Motor neuron (in vitro differentiated cells): Measurements from ENCODE around the gene ANKRD55. TPM values are rescaled to one million over a fixed set of nuclear protein-coding genes. Genes with fewer than 3 reads are reported as not detected.
"Not testable (repeated sequence)": the region's sequence is repeated elsewhere in the genome, so short reads cannot be mapped to it uniquely, and the experiment has no call there.

Experiments
- ATAC-seq, 8 experiments: fragments of 200-7000 bp; cut with Tn5 transposase; replicated peaks in 6 of 8; 2 replicates each; pipeline ENCODE4 v1.8.0; 2021; ENCODE audit warnings: mild to moderate bottlenecking in 8 of 8, moderate library complexity in 8 of 8
- H3K27ac ChIP-seq, 2 donors: fragments of 250-450 bp; sonication (Bioruptor Pico); 2 replicates each; pipeline ENCODE4 v1.9.0; 2021; ENCODE audit warnings: antibody characterized with exemption in 2 of 2, mild to moderate bottlenecking in 2 of 2, moderate library complexity in 1 of 2
- H3K4me1 ChIP-seq, 2 donors: fragments of 250-450 bp; sonication (Bioruptor Pico); replicated peaks in 1 of 2; 2 replicates each; pipeline ENCODE4 v1.6.1; 2021; ENCODE audit warnings: antibody characterized with exemption in 2 of 2, mild to moderate bottlenecking in 2 of 2, moderate library complexity in 1 of 2
- H3K4me3 ChIP-seq, 5 donors: fragments of 250-450 bp; sonication (Bioruptor Pico); 2 replicates each; pipeline ENCODE4 v1.9.0; 2021; ENCODE audit warnings: antibody characterized with exemption in 5 of 5, mild to moderate bottlenecking in 5 of 5, moderate library complexity in 4 of 5
- WGBS, 10 experiments: fragments of 450-650 bp; shearing (Covaris generic); methylation state at CpG; one replicate each; pipeline ENCODE4 v1.0.0; 2022; 5-methylcytosine and 5-hydroxymethylcytosine counted together
- in situ Hi-C, 9 experiments: fragments of 400-800 bp; cut with MboI; loops; one replicate each; pipeline ENCODE4 v1.15.0; 2021; ENCODE audit warnings: low sequenced_read_pairs in 9 of 9, low pct_unique_long_range_greater_than_20kb in 2 of 9; ENCODE audit not compliant: unreplicated experiment in 9 of 9
- total RNA-seq, 8 experiments: library from RNA; unstranded; fragments of 300-600 nt; gene quantifications; 2 replicates each; pipeline versions ENCODE4 v1.2.3 to v1.2.4, GENCODE V29; 2022

The ANKRD55 gene
- total RNA-seq, 8 experiments from 2014 or later: 0.17 to 2.9 (median 0.90) TPM; not detected in 3

DNA sequence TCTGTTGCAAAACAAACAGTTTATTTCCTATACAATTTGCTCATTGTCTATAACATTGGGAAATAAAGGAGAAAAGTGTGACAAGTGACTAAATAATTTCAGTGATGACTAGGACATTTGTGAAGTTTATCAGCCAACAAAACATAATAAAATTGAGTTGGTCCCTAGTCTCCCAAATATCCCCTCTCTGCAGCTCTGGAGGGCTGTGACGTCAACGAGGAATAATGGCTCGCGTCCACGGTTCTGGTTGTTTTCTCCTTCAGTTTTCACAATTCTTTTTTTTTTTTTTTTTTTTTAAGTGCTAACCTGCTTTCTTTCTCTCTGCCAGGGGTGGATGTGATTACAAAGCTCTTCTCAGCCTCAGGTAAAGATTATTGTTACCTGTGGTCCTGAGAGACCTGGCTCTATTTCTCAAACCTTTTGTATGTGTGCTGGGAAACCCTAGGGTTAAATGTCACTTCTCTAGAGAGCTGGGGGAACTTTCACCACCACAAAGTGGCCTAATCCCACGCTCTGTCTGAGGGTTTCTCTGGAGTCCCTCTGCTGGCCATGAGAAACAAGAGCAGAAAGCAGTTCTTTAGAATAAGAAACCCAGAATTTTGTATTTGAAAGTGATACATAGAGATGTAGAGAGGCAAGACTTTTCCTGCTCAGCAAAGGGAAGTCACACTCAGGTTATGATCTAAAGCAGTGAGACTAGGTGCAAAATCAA, 36.2 kb upstream of the ANKRD55 start:
- peak in 4 of 8 experiments; percentile 33 to 49 (median 36) for ATAC-seq
- Histone ChIP-seq H3K4me1 (no peaks in the 10 kb centered on the region), H3K27ac (no peak overlapping the region), H3K4me3 (no peak overlapping the region)
- in situ Hi-C loops: loop anchor here in 4 of 9 experiments (10.0 to 25.0 kb wide), 2 partner anchors 568 to 575 kb away; no protein-coding TSS in a partner anchor
- WGBS, 10 experiments: 0 to 80% (median 58%) methylated on average over 1 to 6 of the region's 6 CpGs

DNA sequence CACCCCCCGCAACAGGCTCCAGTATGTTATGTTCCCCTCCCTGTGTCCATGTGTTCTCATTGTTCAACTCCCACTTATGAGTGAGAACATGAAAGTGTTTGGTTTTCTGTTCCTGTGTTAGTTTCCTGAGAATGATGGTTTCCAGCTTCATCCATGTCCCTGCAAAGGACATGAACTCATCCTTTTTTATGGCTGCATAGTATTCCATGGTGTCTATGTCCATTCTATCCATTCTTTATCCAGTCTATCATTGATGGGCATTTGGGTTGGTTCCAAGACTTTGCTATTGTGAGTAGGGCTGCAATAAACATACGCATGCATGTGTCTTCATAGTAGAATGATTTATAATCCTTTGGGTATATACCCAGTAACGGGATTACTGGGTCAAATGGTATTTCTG, 35.6 kb upstream of the ANKRD55 start:
- H3K4me1 ChIP-seq, H3K4me3 ChIP-seq, H3K27ac ChIP-seq, ATAC-seq: not testable (repeated sequence)
- 67 to 100% (median 90%) methylated on average over 1 to 2 of the region's 3 CpGs; no CpG with 5 or more reads in 3 of the 10 experiments for WGBS, 10 experiments
- in situ Hi-C loops: loop anchor here in 4 of 9 experiments (10.0 to 25.0 kb wide), 2 partner anchors 569 to 576 kb away; no protein-coding TSS in a partner anchor

DNA sequence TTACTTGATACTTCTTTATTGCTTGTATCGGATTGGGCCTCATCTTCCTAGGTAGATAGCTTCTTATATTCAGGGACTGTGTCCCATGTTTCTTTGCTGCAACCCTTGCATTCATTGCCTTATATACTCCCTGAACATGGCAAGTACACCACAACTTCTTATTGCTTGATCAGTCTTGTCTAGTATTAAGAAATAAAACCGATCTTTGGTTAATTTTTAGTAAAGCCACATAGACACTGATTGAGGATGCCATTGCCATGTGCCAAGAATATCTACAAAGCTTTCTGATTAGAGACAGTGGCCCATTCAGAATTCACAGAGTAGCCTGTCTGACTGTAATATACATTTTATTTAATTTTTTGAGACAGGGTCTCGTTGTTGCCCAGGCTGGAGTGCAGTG, 34.7 kb upstream of the ANKRD55 start:
- in situ Hi-C loops: loop anchor here in 4 of 9 experiments (10.0 to 25.0 kb wide), 2 partner anchors 569 to 577 kb away; no protein-coding TSS in a partner anchor
- 57 to 100% (median 97%) methylated on average over 1 to 3 of the region's 3 CpGs for WGBS, 10 experiments
- Histone ChIP-seq H3K4me3 (no peak overlapping the region), H3K4me1 (no peaks in the 10 kb centered on the region), H3K27ac (no peak overlapping the region)
- ATAC-seq: no peak

DNA sequence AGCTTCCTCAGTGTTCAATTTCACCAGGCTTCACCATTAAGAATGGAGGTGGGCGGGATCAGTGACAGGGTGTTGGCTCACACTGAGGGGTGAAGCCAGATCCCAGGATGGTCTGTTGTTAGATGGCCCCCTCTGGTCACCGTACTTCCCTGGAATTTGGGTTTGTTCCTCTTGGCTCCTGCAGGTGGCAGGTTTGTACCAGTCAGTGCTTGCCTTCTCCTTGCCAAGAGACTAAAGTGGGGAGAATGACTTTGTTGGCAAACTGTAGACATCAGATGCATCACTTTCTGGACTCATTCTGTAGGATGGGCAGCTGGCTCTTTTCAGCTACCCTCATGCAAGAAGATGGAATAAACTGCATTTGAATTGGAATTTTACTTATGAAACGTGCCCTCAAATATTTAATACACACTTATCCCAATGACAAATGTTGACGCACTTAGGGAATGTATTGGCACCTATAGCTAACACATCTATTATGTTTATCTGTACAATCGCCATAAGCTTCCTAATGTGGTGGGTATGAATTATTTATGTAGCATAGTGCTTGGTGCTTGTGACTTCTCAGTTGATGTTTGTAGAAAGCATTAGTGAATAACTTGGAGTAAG, 31.4 kb upstream of the ANKRD55 start:
- no peak overlapping the region for H3K27ac ChIP-seq
- WGBS, 10 experiments: 20 to 100% (median 68%) methylated on average over 1 to 5 of the region's 5 CpGs; no CpG with 5 or more reads in 1 of the 10 experiments
- no peak overlapping the region for H3K4me3 ChIP-seq
- no peaks in the 10 kb centered on the region for H3K4me1 ChIP-seq
- peak in 3 of 8 experiments; percentile 82 to 93 (median 83) for ATAC-seq
- in situ Hi-C loops: loop anchor here in 4 of 9 experiments (10.0 to 25.0 kb wide), 2 partner anchors 573 to 580 kb away; no protein-coding TSS in a partner anchor

DNA sequence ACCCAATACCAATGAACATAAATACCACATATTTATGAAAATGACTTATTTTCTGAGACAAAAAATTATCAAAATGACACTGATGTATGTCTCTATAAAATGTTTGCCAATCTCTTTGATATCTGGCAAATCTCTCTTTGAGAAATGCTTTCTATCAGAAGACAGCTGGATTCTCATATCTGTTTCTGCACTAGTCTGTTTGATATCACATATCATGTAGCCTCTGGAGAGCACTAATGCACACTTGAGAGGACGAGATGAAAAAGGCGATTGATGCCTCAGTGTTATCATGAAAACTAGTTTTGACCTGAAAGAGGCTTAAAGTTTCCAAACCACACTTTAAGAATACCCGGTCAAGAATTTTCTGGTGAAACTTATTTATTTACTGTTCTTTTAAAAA, 29.1 kb upstream of the ANKRD55 start:
- no peak overlapping the region for H3K4me3 ChIP-seq
- in situ Hi-C loops: loop anchor here in 4 of 9 experiments (10.0 to 25.0 kb wide), 2 partner anchors 575 to 583 kb away; no protein-coding TSS in a partner anchor
- no peaks in the 10 kb centered on the region for H3K4me1 ChIP-seq
- WGBS, 10 experiments: 78 to 100% (median 93%) methylated on average over 1 to 3 of the region's 3 CpGs
- no peak for ATAC-seq
- H3K27ac ChIP-seq: no peak overlapping the region

DNA sequence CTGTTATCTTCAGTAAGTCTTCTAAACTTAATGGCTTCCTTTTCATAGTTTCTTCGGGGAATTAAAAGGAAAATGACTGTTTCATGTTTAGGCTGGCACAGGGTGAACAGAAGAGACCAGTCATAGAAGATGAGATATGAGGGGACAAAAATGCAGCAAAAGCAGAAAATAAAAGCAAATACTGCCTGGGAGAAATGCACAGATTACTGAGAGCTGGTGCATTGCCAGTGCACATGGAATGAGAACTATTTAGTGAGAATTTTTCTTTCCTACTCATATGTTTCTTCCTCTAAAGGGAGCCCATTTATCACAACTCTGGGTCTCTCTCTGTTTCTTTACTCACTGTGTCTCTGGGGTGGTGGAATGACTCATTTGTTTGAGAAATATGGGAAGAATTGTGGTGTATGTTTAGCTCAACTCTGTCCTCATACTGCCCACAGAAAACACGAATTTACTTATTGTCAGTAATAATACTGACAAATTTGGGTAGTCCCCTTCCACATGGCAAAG, 25.9 kb upstream of the ANKRD55 start:
- Histone ChIP-seq H3K4me1 (no peaks in the 10 kb centered on the region), H3K27ac (no peak overlapping the region), H3K4me3 (no peak overlapping the region)
- peak in 5 of 8 experiments; percentile 24 to 99 (median 84) for ATAC-seq
- 0 to 65% (median 20%) methylated on average over 1 to 2 of the region's 2 CpGs; no CpG with 5 or more reads in 1 of the 10 experiments for WGBS, 10 experiments
- in situ Hi-C loops: loop anchor here in 3 of 9 experiments (25.0 kb wide), 1 partner anchor 578 kb away; no protein-coding TSS in a partner anchor

DNA sequence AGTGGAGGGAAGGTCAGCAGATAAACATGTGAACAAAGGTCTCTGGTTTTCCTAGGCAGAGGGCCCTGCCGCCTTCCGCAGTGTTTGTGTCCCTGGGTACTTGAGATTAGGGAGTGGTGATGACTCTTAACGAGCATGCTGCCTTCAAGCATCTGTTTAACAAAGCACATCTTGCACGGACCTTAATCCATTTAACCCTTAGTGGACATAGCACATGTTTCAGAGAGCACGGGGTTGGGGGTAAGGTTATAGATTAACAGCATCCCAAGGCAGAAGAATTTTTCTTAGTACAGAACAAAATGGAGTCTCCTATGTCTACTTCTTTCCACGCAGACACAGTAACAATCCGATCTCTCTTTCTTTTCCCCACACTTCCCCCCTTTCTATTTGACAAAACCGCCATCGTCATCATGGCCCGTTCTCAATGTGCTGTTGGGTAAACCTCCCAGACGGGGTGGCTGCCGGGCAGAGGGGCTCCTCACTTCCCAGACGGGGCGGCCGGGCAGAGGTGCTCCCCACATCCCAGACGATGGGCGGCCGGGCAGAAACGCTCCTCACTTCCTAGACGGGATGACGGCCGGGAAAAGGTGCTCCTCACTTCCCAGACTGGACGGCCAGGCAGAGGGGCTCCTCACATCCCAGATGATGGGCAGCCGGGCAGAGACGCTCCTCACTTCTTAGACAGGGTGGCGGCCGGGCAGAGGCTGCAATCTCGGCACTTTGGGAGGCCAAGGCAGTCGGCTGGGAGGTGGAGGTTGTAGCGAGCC, 24.8 kb upstream of the ANKRD55 start:
- not testable (repeated sequence) for H3K27ac ChIP-seq, ATAC-seq, H3K4me1 ChIP-seq, H3K4me3 ChIP-seq
- 67 to 100% methylated on average over 3 to 6 of the region's 30 CpGs; no CpG with 5 or more reads in 8 of the 10 experiments for WGBS, 10 experiments
- in situ Hi-C loops: loop anchor here in 3 of 9 experiments (25.0 kb wide), 1 partner anchor 579 kb away; no protein-coding TSS in a partner anchor

DNA sequence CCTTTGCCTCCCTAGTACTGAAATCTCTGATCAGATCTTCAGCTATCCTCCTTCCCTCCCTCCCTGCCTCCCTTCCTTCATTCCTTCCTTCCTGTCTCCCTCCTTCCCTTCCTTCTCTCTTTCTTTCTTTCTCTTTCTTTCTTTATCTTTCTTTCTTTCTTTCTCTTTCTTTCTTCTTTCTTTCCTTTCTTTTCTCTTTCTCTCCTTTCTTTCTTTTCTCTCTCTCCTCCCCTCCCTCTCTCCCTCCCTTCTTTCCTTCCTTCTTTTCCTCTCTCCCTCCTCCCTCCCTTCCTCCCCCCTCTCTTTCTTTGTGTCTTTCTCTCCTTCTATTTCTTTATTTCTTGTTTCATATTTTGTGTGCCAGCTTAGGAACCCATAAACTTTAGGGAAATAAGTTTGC, 23.9 kb upstream of the ANKRD55 start:
- no peak overlapping the region for H3K4me3 ChIP-seq
- H3K4me1 ChIP-seq: no peaks in the 10 kb centered on the region
- ATAC-seq: no peak
- in situ Hi-C loops: loop anchor here in 3 of 9 experiments (25.0 kb wide), 1 partner anchor 580 kb away; no protein-coding TSS in a partner anchor
- H3K27ac ChIP-seq: no peak overlapping the region

DNA sequence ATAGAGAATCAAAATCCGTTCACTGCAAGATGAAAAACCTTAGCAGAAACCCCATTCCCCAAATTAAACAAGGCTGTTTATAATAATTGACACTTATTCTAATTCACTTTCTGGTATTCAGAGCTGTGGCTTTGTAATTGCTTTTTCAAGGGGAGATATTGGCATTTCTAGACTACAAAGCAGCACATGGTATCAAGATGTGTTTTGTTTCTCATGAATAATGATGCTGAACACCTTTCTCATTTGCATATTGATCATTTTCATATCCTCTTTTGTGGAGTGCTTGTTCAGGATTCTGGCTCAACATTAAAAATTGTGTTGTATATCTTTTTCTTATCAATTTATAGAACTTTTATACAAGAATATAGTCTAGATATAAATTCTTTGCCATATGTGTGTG, 22.4 kb upstream of the ANKRD55 start:
- Histone ChIP-seq H3K27ac (no peak overlapping the region), H3K4me1 (no peaks in the 10 kb centered on the region), H3K4me3 (no peak overlapping the region)
- peak in 2 of 8 experiments; percentile 37 to 52 for ATAC-seq
- 14 to 83% (median 73%) methylated on average over 1 of the region's 1 CpG; no CpG with 5 or more reads in 4 of the 10 experiments for WGBS, 10 experiments
- in situ Hi-C loops: loop anchor here in 3 of 9 experiments (25.0 kb wide), 1 partner anchor 582 kb away; no protein-coding TSS in a partner anchor

DNA sequence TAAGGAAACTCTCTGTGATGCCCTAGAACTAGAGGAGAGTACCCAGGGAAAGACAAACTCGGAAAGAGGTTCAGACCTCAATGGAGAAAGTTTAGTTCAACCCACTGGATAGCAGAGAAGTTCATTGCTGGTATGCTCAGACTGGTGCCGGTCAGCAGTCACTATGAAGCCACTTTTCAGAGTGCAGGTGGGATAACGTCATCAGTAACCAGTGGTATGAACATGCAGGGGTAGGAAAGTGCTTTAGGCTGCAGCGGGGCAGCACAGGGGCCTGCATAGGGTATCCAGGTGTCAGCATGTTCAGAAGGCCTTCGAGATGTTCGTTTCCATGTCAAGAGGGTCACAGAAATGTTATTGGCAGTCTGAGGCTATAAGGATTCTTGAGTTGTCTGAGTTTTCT, 20.8 kb upstream of the ANKRD55 start:
- Histone ChIP-seq H3K4me3 (no peak overlapping the region), H3K27ac (no peak overlapping the region), H3K4me1 (no peaks in the 10 kb centered on the region)
- in situ Hi-C loops: loop anchor here in 3 of 9 experiments (25.0 kb wide), 1 partner anchor 583 kb away; no protein-coding TSS in a partner anchor
- 56 to 100% (median 90%) methylated on average over 1 to 5 of the region's 6 CpGs; no CpG with 5 or more reads in 2 of the 10 experiments for WGBS, 10 experiments
- no peak for ATAC-seq

DNA sequence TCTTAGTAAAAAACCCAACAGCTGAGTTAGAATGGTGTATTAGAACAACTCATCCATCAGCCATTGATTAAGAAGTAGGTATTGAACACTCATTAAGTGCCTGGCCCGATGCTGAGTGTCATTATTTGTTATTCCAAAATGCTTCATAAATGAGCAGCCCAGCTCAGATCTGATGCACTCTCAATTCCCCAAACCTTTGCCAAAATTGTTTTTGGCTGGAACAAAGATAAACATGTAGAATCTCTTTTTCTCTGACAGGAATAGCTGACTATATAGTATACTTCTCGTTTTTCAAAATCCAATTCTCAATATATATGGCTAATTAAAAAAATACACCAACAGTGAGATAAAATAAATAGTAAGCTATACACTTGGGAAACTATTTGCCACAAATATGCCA, 20.0 kb upstream of the ANKRD55 start:
- no peaks in the 10 kb centered on the region for H3K4me1 ChIP-seq
- 21 to 100% (median 91%) methylated on average over 1 to 2 of the region's 2 CpGs for WGBS, 10 experiments
- H3K4me3 ChIP-seq: no peak overlapping the region
- no peak overlapping the region for H3K27ac ChIP-seq
- ATAC-seq: no peak
- in situ Hi-C loops: loop anchor here in 3 of 9 experiments (25.0 kb wide), 1 partner anchor 584 kb away; no protein-coding TSS in a partner anchor

DNA sequence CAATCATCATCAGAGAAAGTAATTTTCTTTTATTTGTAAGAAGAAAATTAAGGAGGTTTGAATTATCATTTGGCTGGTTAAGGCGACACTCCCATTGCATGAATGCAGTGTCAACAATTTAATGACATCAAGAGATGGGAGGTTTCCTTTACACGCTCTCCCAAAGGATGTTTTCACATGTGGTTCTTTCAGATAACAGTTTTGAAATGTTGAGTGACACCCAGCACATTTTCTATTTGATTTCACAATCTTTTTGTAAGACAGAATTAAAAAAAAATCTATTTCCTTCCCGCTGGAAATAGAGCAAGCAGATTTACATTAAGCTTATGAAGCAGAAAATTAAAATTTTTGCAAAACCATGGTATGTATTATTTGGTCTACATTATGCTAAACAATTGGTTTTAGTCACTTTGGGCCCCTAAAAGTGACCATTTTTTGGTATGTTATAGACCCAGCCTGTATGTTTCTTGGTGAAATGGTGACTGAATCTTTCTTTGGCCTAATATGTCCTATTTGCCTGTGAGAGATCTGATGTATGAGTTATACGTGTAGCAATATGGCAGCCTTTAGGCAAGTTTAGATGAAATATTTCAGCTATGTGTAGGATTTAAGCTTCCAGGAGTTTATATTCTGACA, 18.9 kb upstream of the ANKRD55 start:
- WGBS, 10 experiments: 13 to 96% (median 78%) methylated on average over 2 to 4 of the region's 4 CpGs
- no peak overlapping the region for H3K4me3 ChIP-seq
- H3K27ac ChIP-seq: no peak overlapping the region
- in situ Hi-C loops: loop anchor here in 3 of 9 experiments (25.0 kb wide), 1 partner anchor 585 kb away; no protein-coding TSS in a partner anchor
- no peaks in the 10 kb centered on the region for H3K4me1 ChIP-seq
- peak in 2 of 8 experiments; percentile 62 to 65 for ATAC-seq
